ENCODE data around the gene BMERB1. TPM values are rescaled to one million over a fixed set of nuclear protein-coding genes. Genes with fewer than 3 reads are reported as not detected.
"Not testable (repeated sequence)": the region's sequence is repeated elsewhere in the genome, so short reads cannot be mapped to it uniquely, and the experiment has no call there.

The BMERB1 gene
- total RNA-seq, 2 experiments from 2014 or later = 0.85 to 0.98 TPM

DNA sequence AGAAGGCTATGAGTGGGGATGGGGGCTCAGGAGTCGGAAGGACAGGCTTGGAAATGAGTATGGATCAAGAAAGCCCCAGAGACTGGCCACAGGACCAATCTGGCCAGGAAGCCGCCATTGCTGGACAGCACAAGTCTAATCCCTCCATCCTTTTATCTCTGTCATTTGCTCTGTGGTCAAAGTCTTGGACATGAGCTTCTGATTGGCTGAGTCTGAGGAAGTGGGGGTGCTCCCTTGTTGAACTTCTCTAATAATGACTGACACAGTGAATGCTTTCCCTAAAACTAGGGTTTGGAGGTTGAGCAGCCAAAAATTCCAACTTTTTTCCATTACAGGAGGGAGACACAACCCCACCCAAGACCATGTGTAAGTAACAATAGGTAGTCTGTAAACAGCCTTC is 111.2 kb downstream of the BMERB1 start:
- TF ChIP-seq, protein P1, sequence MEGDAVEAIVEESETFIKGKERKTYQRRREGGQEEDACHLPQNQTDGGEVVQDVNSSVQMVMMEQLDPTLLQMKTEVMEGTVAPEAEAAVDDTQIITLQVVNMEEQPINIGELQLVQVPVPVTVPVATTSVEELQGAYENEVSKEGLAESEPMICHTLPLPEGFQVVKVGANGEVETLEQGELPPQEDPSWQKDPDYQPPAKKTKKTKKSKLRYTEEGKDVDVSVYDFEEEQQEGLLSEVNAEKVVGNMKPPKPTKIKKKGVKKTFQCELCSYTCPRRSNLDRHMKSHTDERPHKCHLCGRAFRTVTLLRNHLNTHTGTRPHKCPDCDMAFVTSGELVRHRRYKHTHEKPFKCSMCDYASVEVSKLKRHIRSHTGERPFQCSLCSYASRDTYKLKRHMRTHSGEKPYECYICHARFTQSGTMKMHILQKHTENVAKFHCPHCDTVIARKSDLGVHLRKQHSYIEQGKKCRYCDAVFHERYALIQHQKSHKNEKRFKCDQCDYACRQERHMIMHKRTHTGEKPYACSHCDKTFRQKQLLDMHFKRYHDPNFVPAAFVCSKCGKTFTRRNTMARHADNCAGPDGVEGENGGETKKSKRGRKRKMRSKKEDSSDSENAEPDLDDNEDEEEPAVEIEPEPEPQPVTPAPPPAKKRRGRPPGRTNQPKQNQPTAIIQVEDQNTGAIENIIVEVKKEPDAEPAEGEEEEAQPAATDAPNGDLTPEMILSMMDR (IDR thresholded peaks at IDR 0.05) = no peak
- CTCF ChIA-PET = no interaction called here
- Histone ChIP-seq H3K9me3 (ENCODE audit: control insufficient read depth in 1 of 2, insufficient read depth in 1 of 2, low read length in 2 of 2) (peaks cover 0 to 3% of the 10 kb centered on the region in 2 experiments), H3K27me3 (ENCODE audit: control insufficient read depth in 1 of 2, insufficient read depth in 2 of 2, low read length in 2 of 2) (no peaks in the 10 kb centered on the region), H3K36me3 (ENCODE audit: insufficient read depth, low read length) (no peaks in the 10 kb centered on the region), H3K4me3 (ENCODE audit: low read length) (no peak overlapping the region), H3K4me1 (ENCODE audit: insufficient read depth, low read length) (no peaks in the 10 kb centered on the region), H3K27ac (ENCODE audit: low read depth in 1 of 2, low read length in 2 of 2) (no peak overlapping the region)
- no peaks in the 10 kb centered on the region for H3K4me1 Mint-ChIP-seq (ENCODE audit: low read depth)
- no peak for ATAC-seq (ENCODE audit: poor library complexity)
- H3K4me3 Mint-ChIP-seq = no peak overlapping the region
- POLR2A ChIA-PET = no interaction called here
- no peaks in the 10 kb centered on the region for H3K9me3 Mint-ChIP-seq
- peaks cover 5% of the 10 kb centered on the region for H3K27me3 Mint-ChIP-seq
- DNase-seq = no peak
- H3K36me3 Mint-ChIP-seq (ENCODE audit: low read depth) = no peaks in the 10 kb centered on the region
- no peak overlapping the region for H3K27ac Mint-ChIP-seq
- intact Hi-C loops (cut with DNase I, micrococcal nuclease) = no loop called here

GRCh38 chr16:15547072-15547767 is 112.8 kb downstream of the BMERB1 start:
- CTCF ChIA-PET; H3K27ac ChIP-seq (ENCODE audit: low read depth in 1 of 2, low read length in 2 of 2); H3K4me3 Mint-ChIP-seq; H3K36me3 Mint-ChIP-seq (ENCODE audit: low read depth); H3K4me3 ChIP-seq (ENCODE audit: low read length); H3K36me3 ChIP-seq (ENCODE audit: insufficient read depth, low read length); H3K4me1 Mint-ChIP-seq (ENCODE audit: low read depth); H3K27ac Mint-ChIP-seq; H3K4me1 ChIP-seq (ENCODE audit: insufficient read depth, low read length); H3K9me3 Mint-ChIP-seq; DNase-seq; POLR2A ChIA-PET; intact Hi-C loops (cut with DNase I, micrococcal nuclease); H3K27me3 Mint-ChIP-seq; ATAC-seq (ENCODE audit: poor library complexity); H3K27me3 ChIP-seq (ENCODE audit: control insufficient read depth in 1 of 2, insufficient read depth in 2 of 2, low read length in 2 of 2); H3K9me3 ChIP-seq (ENCODE audit: control insufficient read depth in 1 of 2, insufficient read depth in 1 of 2, low read length in 2 of 2): not testable (repeated sequence)

DNA sequence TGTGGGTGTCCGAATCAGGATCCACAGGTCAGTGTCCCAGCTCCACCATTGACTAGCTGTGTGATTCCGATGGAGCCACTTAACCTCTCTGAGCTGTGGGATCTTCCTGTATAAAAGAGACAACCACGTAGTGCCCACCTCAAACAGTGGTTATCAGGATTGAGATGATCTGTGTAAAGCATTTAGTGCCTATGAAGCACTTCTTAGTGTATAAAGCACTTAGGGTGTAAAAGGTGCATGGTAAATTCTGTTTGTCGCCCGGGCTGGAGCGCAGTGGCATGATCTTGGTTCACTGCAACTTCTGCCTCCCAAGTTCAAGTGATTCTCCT is 113.3 kb downstream of the BMERB1 start:
- Histone ChIP-seq H3K27ac (ENCODE audit: low read depth in 1 of 2, low read length in 2 of 2) (no peak overlapping the region), H3K4me3 (ENCODE audit: low read length) (no peak overlapping the region), H3K27me3 (ENCODE audit: control insufficient read depth in 1 of 2, insufficient read depth in 2 of 2, low read length in 2 of 2) (no peaks in the 10 kb centered on the region), H3K9me3 (ENCODE audit: control insufficient read depth in 1 of 2, insufficient read depth in 1 of 2, low read length in 2 of 2) (peaks cover 0 to 3% of the 10 kb centered on the region in 2 experiments), H3K36me3 (ENCODE audit: insufficient read depth, low read length) (no peaks in the 10 kb centered on the region), H3K4me1 (ENCODE audit: insufficient read depth, low read length) (no peaks in the 10 kb centered on the region)
- no peak overlapping the region for H3K27ac Mint-ChIP-seq
- ATAC-seq (ENCODE audit: poor library complexity) (no peak), DNase-seq (no peak)
- H3K4me1 Mint-ChIP-seq (ENCODE audit: low read depth) = no peaks in the 10 kb centered on the region
- no peaks in the 10 kb centered on the region for H3K9me3 Mint-ChIP-seq
- no peak overlapping the region for H3K4me3 Mint-ChIP-seq
- intact Hi-C loops (cut with DNase I, micrococcal nuclease) = loop anchor here in 1 of 2 experiments (2.0 kb wide), 1 partner anchor 17 kb away; no protein-coding TSS in a partner anchor
- POLR2A ChIA-PET = no interaction called here
- peaks cover 5% of the 10 kb centered on the region for H3K27me3 Mint-ChIP-seq
- CTCF ChIA-PET = no interaction called here
- no peaks in the 10 kb centered on the region for H3K36me3 Mint-ChIP-seq (ENCODE audit: low read depth)
- TF ChIP-seq, protein P1 (IDR thresholded peaks at IDR 0.05) = no peak

- Histone ChIP-seq H3K9me3 (ENCODE audit: control insufficient read depth in 1 of 2, insufficient read depth in 1 of 2, low read length in 2 of 2) (no peaks in the 10 kb centered on the region), H3K27me3 (ENCODE audit: control insufficient read depth in 1 of 2, insufficient read depth in 2 of 2, low read length in 2 of 2) (no peaks in the 10 kb centered on the region), H3K27ac (ENCODE audit: low read depth in 1 of 2, low read length in 2 of 2) (no peak overlapping the region), H3K36me3 (ENCODE audit: insufficient read depth, low read length) (no peaks in the 10 kb centered on the region), H3K4me1 (ENCODE audit: insufficient read depth, low read length) (no peaks in the 10 kb centered on the region), H3K4me3 (ENCODE audit: low read length) (no peak overlapping the region)
- DNase-seq (no peak), ATAC-seq (ENCODE audit: poor library complexity) (no peak)
- H3K27me3 Mint-ChIP-seq = peaks cover 5% of the 10 kb centered on the region
- ChIA-PET POLR2A (no interaction called here), CTCF (no interaction called here)
- H3K4me3 Mint-ChIP-seq = no peak overlapping the region
- no peak overlapping the region for H3K27ac Mint-ChIP-seq
- H3K36me3 Mint-ChIP-seq (ENCODE audit: low read depth) = no peaks in the 10 kb centered on the region
- no peaks in the 10 kb centered on the region for H3K9me3 Mint-ChIP-seq
- no peaks in the 10 kb centered on the region for H3K4me1 Mint-ChIP-seq (ENCODE audit: low read depth)
- intact Hi-C loops (cut with DNase I, micrococcal nuclease) = loop anchor here in 1 of 2 experiments (2.0 kb wide), 1 partner anchor 16 kb away; no protein-coding TSS in a partner anchor
- TF ChIP-seq, protein P1 (IDR thresholded peaks at IDR 0.05) = no peak
Measured at GRCh38 chr16:15548482-15548891, 114.1 kb downstream of the BMERB1 start.
